Stimulated activated CD8-positive, alpha-beta memory T cell treated with anti-CD3 and anti-CD28 coated beads, Interleukin-15, amount 100 ng/mL, for 48 hours (primary cell): ENCODE data around the gene CS.

Experiments used
- DNase-seq, 2 donors: peaks; one replicate each; pipeline ENCODE4 v3.0.0-alpha.2; 2020; ENCODE audit warnings: low read depth in 2 of 2

The CS gene

DNA sequence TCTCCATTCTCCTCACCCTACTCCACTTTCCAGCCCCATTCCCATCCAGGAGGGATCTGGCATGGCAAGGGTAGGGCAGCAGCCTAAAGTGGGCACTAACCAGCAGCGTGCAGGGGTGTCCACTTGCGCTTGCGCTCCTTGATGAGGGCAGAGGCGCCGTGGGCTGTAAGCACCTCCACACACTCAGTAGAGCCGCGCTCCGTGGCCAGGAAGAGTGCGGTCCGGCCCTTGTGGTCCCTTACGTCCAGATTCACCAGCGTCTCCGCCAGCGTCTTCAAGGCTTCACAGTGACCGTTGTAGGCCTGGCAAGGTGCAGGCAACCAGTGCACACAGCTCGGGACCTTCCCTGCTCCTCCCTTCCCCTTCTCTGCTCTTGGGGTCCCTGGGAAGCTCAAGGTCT, 52.2 kb downstream of the CS start:
- no peak for DNase-seq

- no peak for DNase-seq
Observed at GRCh38 chr12:56244494-56244893, 55.6 kb downstream of the CS start.

- DNase-seq, result no peak
Observed at GRCh38 chr12:56243731-56244181, 56.4 kb downstream of the CS start.

DNA sequence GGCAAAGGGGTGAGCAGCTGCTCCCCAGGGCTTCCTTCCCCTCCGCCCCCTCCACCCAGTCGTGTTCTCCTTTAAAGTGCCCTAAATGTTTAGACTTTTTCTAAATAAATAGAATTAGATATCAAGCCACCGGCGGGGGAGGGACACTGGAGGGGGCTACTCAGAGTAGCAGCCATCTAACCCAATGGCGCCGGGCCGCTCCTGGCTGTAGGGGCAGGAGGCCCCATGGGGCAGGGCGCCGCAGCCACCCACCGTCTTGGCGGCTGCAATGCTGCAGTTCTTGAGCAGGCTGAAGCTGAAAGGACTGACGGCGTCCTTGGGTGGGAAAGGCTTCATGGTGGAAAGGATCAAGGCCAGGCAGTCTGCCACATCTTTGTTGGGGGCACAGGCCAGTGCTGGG, 57.1 kb downstream of the CS start:
- DNase-seq, result no peak

DNA sequence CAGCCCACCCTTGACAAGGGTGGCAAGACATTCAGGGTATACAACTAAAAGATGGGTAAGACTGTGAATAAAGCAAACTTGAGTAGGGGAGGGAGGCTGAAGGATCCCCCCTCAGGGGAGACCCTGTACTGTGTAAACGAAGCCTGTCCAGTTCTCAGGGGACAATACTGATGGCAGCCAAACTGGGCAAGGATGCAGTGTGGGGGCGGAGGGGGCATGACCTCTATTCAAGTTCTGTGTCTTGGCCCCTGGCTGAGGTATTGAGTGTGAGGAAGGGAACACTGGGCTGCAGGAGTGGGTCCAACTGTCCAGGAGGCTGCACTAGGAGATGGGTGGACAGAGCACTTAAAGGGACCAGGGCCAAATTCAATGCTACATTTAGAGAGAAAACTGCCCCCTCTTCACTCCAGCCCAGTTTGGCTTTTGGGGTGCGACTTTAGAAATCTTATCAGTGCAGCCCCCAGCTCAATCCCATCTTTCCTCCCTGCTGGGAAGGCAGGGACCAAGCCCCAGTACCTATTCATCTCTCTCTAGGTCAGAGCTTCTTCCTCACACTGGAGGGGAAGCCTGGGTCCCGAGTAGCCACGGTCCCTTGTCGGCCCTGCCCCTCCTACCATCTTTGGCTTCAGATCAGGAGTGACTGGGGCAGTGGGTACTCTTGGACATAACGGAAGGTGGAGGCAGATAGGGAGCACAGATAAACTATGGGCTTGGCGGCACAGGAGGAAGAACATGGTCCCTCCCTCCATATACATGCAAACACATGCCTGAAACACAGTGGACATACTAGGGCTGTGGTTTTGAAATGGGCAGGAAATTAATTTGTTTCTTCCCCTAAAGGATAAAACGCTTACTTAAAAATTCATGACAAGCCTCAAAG, 58.5 kb downstream of the CS start:
- no peak for DNase-seq

GRCh38 chr12:56237552-56237951, 62.6 kb downstream of the CS start:
- no peak for DNase-seq

DNA sequence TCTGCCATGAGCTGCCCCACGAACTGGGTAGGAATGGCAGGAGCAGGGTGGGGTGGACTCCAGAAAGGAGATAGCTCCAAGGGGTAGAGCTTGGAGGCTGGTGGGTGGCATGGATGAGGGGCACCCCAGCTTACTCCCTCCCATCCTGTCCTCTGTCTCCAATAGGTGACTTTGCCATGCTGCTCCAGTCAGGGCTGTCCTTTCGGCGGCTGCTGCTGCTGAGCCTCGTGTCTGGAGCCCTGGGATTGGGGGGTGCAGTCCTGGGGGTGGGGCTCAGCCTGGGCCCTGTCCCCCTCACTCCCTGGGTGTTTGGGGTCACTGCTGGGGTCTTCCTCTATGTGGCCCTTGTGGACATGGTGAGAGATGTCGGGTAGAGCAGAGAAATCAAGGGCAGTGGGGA, 63.1 kb downstream of the CS start:
- DNase-seq, result no peak

- no peak for DNase-seq
Observed at GRCh38 chr12:56236091-56236490, 64.0 kb downstream of the CS start.

GRCh38 chr12:56234746-56235436, 65.2 kb downstream of the CS start:
- DNase-seq, result no peak

GRCh38 chr12:56231184-56231582, 68.9 kb downstream of the CS start:
- DNase-seq, result no peak

DNA sequence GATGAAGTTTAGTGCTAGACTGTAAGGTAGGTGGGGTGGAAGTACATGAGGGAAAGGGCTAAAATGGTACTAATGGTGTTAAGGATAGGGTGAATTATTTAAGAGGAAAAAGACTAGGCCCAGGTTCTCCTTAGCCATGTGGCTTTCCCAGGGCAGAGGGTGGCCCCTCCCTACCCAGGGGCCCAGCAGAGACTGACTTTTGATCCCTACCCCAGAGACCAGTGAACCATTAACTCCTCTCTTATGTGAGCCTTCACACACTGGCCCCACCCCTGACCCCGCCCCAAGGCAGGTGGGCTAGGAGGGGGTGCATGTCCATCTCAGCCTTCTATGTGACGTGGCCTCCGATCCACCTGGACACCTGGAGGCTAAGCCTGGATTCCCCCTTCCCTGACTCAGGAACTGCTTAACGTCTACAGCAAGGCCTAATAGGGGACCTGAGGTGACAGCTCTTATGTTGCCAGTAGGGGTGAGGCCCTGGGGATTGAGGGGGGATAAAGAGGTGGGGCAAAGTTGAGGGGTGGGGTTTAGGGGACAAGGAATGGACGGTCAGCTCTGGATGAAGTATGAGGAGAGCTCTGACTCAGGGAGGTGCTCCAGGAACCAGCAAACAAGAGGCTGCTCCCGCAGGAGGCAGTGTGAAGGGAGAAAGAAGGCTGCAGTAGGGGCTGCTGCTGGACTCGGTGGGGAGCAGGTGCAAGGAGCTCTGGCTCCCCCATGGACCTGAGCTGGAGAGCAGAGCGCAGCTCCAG, 69.5 kb downstream of the CS start:
- no peak for DNase-seq

DNA sequence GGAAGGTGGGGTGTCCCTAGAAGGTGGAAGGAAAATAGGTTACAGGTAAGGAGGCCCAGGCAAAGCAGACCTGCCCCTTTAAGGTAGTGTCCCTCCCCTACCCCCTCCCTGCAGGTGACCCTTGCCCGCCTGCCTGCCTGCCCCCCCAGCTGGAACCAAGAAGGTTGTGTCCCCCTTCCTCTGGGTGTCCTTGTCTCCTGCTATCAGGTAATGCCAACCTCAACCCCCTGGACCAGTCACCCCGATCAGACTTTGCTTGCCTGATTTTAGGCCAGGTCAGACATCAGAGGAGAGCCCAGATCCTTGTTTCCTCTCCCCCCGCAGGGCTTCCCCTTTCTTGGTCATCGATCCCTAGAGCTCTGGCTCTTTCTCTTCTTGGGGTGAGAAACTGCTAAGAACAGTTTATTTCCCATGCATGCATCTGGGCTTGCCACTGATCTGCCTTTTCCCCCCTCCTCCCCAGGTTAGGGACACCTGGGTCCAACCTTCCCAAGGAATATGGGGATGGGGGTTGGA, 70.2 kb downstream of the CS start, which contains the start of gene SLC39A5:
Gene SLC39A5 (plus strand): TSS at position 136 of the 516 bp plus-strand sequence. CDS start 1,224 bp downstream, outside the sequence.
- DNase-seq, result no peak

DNA sequence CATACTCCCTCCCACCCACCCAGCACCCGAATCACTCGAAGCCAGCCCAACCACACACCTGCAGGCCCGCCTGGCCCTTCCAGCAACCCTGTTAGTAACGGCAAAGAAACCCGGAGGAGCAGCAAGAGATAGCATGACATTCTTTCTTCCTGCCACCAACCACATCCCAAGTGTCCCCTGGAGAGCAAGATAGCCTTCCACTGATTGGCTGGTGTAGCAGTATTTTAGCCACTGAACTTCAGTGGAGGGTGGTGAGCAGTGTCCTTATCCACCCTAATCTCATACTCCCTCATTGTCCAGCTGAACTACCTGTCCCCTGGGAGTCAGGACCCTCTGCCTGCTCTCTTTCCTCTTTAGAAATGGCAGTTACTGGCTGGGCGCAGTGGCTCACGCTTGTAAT, 71.0 kb downstream of the CS start:
- DNase-seq, result no peak

- DNase-seq, result no peak
Observed at GRCh38 chr12:56224954-56225353, 75.2 kb downstream of the CS start.

- DNase-seq, result peak; percentile 94 to 98
Observed at GRCh38 chr12:56224102-56224701, 75.9 kb downstream of the CS start, which contains the start of gene NABP2. NABP2 (plus strand) TSS chr12:56224342; CDS start chr12:56224857, 515 bp downstream.

- DNase-seq, result no peak
Observed at GRCh38 chr12:56223571-56224101, 76.5 kb downstream of the CS start.

DNA sequence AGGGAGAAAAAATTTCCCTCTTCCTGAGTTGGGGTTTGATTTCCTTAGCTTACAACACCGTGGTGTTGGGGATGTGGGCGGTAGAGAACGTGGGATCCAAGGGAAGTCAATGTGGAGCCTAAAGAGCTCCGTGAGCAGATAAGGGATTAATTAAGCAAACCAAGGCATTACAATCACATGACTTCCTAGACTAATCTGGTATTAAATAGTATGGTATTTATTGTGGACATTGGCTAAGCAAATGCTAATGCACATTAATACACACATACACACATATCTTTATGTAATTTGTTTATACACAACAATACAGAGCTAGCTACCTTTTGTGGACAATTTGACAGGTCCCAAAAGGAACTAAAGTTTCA, 77.6 kb downstream of the CS start:
- DNase-seq, result no peak

- peak; percentile 85 to 88 for DNase-seq
Observed at GRCh38 chr12:56221757-56222530, 78.2 kb downstream of the CS start, which contains the start of gene RNF41. RNF41 (minus strand) TSS chr12:56221922; CDS start chr12:56214047, 7,875 bp downstream.
